ENCODE results near the gene IQSEC1.

IQSEC1 gene

GRCh38 chr3:13018043-13018451, 55.2 kb downstream of the IQSEC1 start:
- Mint-ChIP-seq H3K36me3 (ENCODE audit: low read depth) (peaks cover 4% of the 10 kb centered on the region), H3K9me3 (no peaks in the 10 kb centered on the region), H3K27me3 (ENCODE audit: low read depth, poor library complexity) (no peaks in the 10 kb centered on the region), H3K4me3 (no peak overlapping the region), H3K4me1 (peaks cover 88% of the 10 kb centered on the region), H3K27ac (no peak overlapping the region)
- no peak for TF ChIP-seq CTCF (IDR thresholded peaks at IDR 0.05)
- DNase-seq: no peak

GRCh38 chr3:13017361-13018042, 55.7 kb downstream of the IQSEC1 start:
- H3K36me3 Mint-ChIP-seq (ENCODE audit: low read depth): peaks cover 4% of the 10 kb centered on the region
- no peaks in the 10 kb centered on the region for H3K9me3 Mint-ChIP-seq
- peak overlapping the region; percentile 47 for H3K4me3 Mint-ChIP-seq
- no peak for TF ChIP-seq CTCF (IDR thresholded peaks at IDR 0.05)
- peaks cover 86% of the 10 kb centered on the region for H3K4me1 Mint-ChIP-seq
- H3K27ac Mint-ChIP-seq: peak overlapping the region; percentile 19
- H3K27me3 Mint-ChIP-seq (ENCODE audit: low read depth, poor library complexity): no peaks in the 10 kb centered on the region
- no peak for DNase-seq

- no peak for DNase-seq
- Mint-ChIP-seq H3K27me3 (ENCODE audit: low read depth, poor library complexity) (no peaks in the 10 kb centered on the region), H3K36me3 (ENCODE audit: low read depth) (peaks cover 4% of the 10 kb centered on the region), H3K9me3 (no peaks in the 10 kb centered on the region), H3K27ac (peak overlapping the region; percentile 19), H3K4me1 (peaks cover 86% of the 10 kb centered on the region), H3K4me3 (peak overlapping the region; percentile 58)
- no peak for TF ChIP-seq CTCF (IDR thresholded peaks at IDR 0.05)
Measured at GRCh38 chr3:13016721-13017255, 56.4 kb downstream of the IQSEC1 start.

GRCh38 chr3:13016083-13016720, 57.0 kb downstream of the IQSEC1 start:
- Mint-ChIP-seq H3K9me3 (no peaks in the 10 kb centered on the region), H3K36me3 (ENCODE audit: low read depth) (peaks cover 4% of the 10 kb centered on the region), H3K27me3 (ENCODE audit: low read depth, poor library complexity) (no peaks in the 10 kb centered on the region), H3K4me1 (peaks cover 86% of the 10 kb centered on the region), H3K27ac (peak overlapping the region; percentile 80), H3K4me3 (peak overlapping the region; percentile 58)
- no peak for DNase-seq
- TF ChIP-seq CTCF (IDR thresholded peaks at IDR 0.05): no peak

GRCh38 chr3:13015286-13016082, 57.7 kb downstream of the IQSEC1 start:
- Mint-ChIP-seq H3K27ac (no peak overlapping the region), H3K9me3 (no peaks in the 10 kb centered on the region), H3K4me3 (no peak overlapping the region), H3K36me3 (ENCODE audit: low read depth) (peaks cover 4% of the 10 kb centered on the region), H3K4me1 (peaks cover 86% of the 10 kb centered on the region), H3K27me3 (ENCODE audit: low read depth, poor library complexity) (no peaks in the 10 kb centered on the region)
- no peak for DNase-seq
- TF ChIP-seq CTCF (IDR thresholded peaks at IDR 0.05): no peak

Measured in nephron progenitor cell (in vitro differentiated cells).